Activated T-helper 1 cell treated with Interleukin-2 at 50 U/mL for 16 hours (primary cell): ENCODE data around the gene TPRG1.

Source experiments
- DNase-seq: peaks from one replicate; pipeline ENCODE4 v3.0.0-alpha.2; 2020; ENCODE audit warnings: low read depth

TPRG1 gene

GRCh38 chr3:189355481-189356201 lies 183.9 kb downstream of the TPRG1 start:
- peak; percentile 9 for DNase-seq

GRCh38 chr3:189360291-189360690 lies 188.5 kb downstream of the TPRG1 start:
- no peak for DNase-seq

- no peak for DNase-seq
Observed at GRCh38 chr3:189361103-189361835, 189.5 kb downstream of the TPRG1 start.

GRCh38 chr3:189363590-189364255 lies 192.0 kb downstream of the TPRG1 start:
- DNase-seq, result no peak

- no peak for DNase-seq
Observed at GRCh38 chr3:189365609-189366564, 194.1 kb downstream of the TPRG1 start.

- DNase-seq, result no peak
Observed at GRCh38 chr3:189368384-189368783, 196.6 kb downstream of the TPRG1 start.

GRCh38 chr3:189369636-189370035 lies 197.9 kb downstream of the TPRG1 start:
- no peak for DNase-seq

- no peak for DNase-seq
Observed at GRCh38 chr3:189372243-189372642, 200.5 kb downstream of the TPRG1 start.
